Retinal pigment epithelial cell (primary cell): Measurements from ENCODE around the gene JAG2.

ENCODE experiments used
- DNase-seq: peaks from one replicate; pipeline ENCODE4 v3.0.0-alpha.2; 2010; ENCODE audit warnings: low read depth
- H3K4me3 ChIP-seq: 2 replicates; pipeline ENCODE4 v1.5.1; 2011; ENCODE audit warnings: mild to moderate bottlenecking, low read length, control low read depth, moderate library complexity
- CTCF ChIP-seq: conservative IDR thresholded peaks from 2 replicates; pipeline ENCODE4 v1.5.1; 2011; ENCODE audit warnings: low read depth, low read length, control low read depth, inconsistent platforms

Gene JAG2

GRCh38 chr14:105155071-105155651, 13.4 kb downstream of the JAG2 start:
- TF ChIP-seq CTCF, result no peak
- DNase-seq, result no peak
- no peak overlapping the region for H3K4me3 ChIP-seq

- no peak overlapping the region for H3K4me3 ChIP-seq
- DNase-seq, result no peak
- no peak for TF ChIP-seq CTCF
These were observed 14.1 kb downstream of the JAG2 start for GRCh38 chr14:105154476-105154871.

- no peak for TF ChIP-seq CTCF
- H3K4me3 ChIP-seq, result no peak overlapping the region
- DNase-seq, result no peak
These were observed 14.7 kb downstream of the JAG2 start for GRCh38 chr14:105153739-105154475.

GRCh38 chr14:105153331-105153731, 15.2 kb downstream of the JAG2 start:
- DNase-seq, result no peak
- TF ChIP-seq CTCF, result no peak
- H3K4me3 ChIP-seq, result no peak overlapping the region

- TF ChIP-seq CTCF, result no peak
- no peak overlapping the region for H3K4me3 ChIP-seq
- no peak for DNase-seq
These were observed 15.8 kb downstream of the JAG2 start for GRCh38 chr14:105152794-105153241.

- no peak for TF ChIP-seq CTCF
- no peak overlapping the region for H3K4me3 ChIP-seq
- no peak for DNase-seq
These were observed 16.5 kb downstream of the JAG2 start for GRCh38 chr14:105151838-105152793.
